Measurements from ENCODE around the gene CYP19A1. TPM values are rescaled to one million over a fixed set of nuclear protein-coding genes. Genes with fewer than 3 reads are reported as not detected.

CYP19A1 gene
- total RNA-seq, 2 experiments from 2014 or later = not detected

GRCh38 chr15:51281368-51281967 lies 56.9 kb downstream of the CYP19A1 start:
- peaks cover 5% of the 10 kb centered on the region for H3K4me1 Mint-ChIP-seq (ENCODE audit: low read depth)
- ATAC-seq = no peak
- H3K27ac Mint-ChIP-seq = no peak overlapping the region
- H3K9me3 Mint-ChIP-seq (ENCODE audit: insufficient read depth) = no peaks in the 10 kb centered on the region
- ChIA-PET CTCF (interaction anchor here (1.1 to 3.0 kb wide), 5 partner anchors 9 to 119 kb away, joined by 4 to 16 read pairs (median 5); no protein-coding TSS in a partner anchor), POLR2A (no interaction called here)
- DNase-seq = peak; percentile 39
- H3K36me3 Mint-ChIP-seq (ENCODE audit: low read depth) = no peaks in the 10 kb centered on the region
- H3K4me3 Mint-ChIP-seq = no peak overlapping the region
- peaks cover 6% of the 10 kb centered on the region for H3K27me3 Mint-ChIP-seq (ENCODE audit: low read depth)

- ChIA-PET POLR2A (no interaction called here), CTCF (interaction anchor here (0.6 to 3.0 kb wide), 3 partner anchors 18 to 118 kb away, joined by 3 to 16 read pairs (median 4); no protein-coding TSS in a partner anchor)
- H3K4me3 Mint-ChIP-seq = no peak overlapping the region
- peaks cover 11% of the 10 kb centered on the region for H3K27me3 Mint-ChIP-seq (ENCODE audit: low read depth)
- DNase-seq (no peak), ATAC-seq (no peak)
- H3K36me3 Mint-ChIP-seq (ENCODE audit: low read depth) = no peaks in the 10 kb centered on the region
- peaks cover 5% of the 10 kb centered on the region for H3K4me1 Mint-ChIP-seq (ENCODE audit: low read depth)
- H3K27ac Mint-ChIP-seq = no peak overlapping the region
- H3K9me3 Mint-ChIP-seq (ENCODE audit: insufficient read depth) = no peaks in the 10 kb centered on the region
Observed at GRCh38 chr15:51280838-51281237, 57.6 kb downstream of the CYP19A1 start.

- Mint-ChIP-seq H3K27ac (no peak overlapping the region), H3K36me3 (ENCODE audit: low read depth) (no peaks in the 10 kb centered on the region)
Observed at GRCh38 chr15:51279391-51279790, 59.0 kb downstream of the CYP19A1 start.

GRCh38 chr15:51277101-51277500 lies 61.3 kb downstream of the CYP19A1 start:
- no peak for ATAC-seq
- Mint-ChIP-seq H3K9me3 (ENCODE audit: insufficient read depth) (no peaks in the 10 kb centered on the region), H3K27ac (no peak overlapping the region), H3K4me1 (ENCODE audit: low read depth) (no peaks in the 10 kb centered on the region), H3K4me3 (no peak overlapping the region), H3K27me3 (ENCODE audit: low read depth) (peaks cover 19% of the 10 kb centered on the region), H3K36me3 (ENCODE audit: low read depth) (no peaks in the 10 kb centered on the region)
- POLR2A ChIA-PET = no interaction called here
- no peak for DNase-seq
- CTCF ChIA-PET = no interaction called here

More at GRCh38 chr15:51279391-51279790, 59.0 kb downstream of the CYP19A1 start:
- Mint-ChIP-seq H3K4me3 (no peak overlapping the region), H3K4me1 (ENCODE audit: low read depth) (peaks cover 5% of the 10 kb centered on the region), H3K9me3 (ENCODE audit: insufficient read depth) (no peaks in the 10 kb centered on the region), H3K27me3 (ENCODE audit: low read depth) (peaks cover 14% of the 10 kb centered on the region)
- ATAC-seq (no peak), DNase-seq (no peak)
- ChIA-PET CTCF (no interaction called here), POLR2A (no interaction called here)

- CTCF ChIA-PET = no interaction called here
- no peak for ATAC-seq
Observed at GRCh38 chr15:51274956-51275355, 63.4 kb downstream of the CYP19A1 start.

GRCh38 chr15:51270706-51271105 lies 67.7 kb downstream of the CYP19A1 start:
- CTCF ChIA-PET = interaction anchor here (0.8 kb wide), 1 partner anchor 108 kb away, joined by 3 read pairs; no protein-coding TSS in a partner anchor

More at GRCh38 chr15:51274956-51275355, 63.4 kb downstream of the CYP19A1 start:
- Mint-ChIP-seq H3K27ac (no peak overlapping the region), H3K4me1 (ENCODE audit: low read depth) (no peaks in the 10 kb centered on the region), H3K4me3 (no peak overlapping the region), H3K9me3 (ENCODE audit: insufficient read depth) (no peaks in the 10 kb centered on the region), H3K36me3 (ENCODE audit: low read depth) (no peaks in the 10 kb centered on the region), H3K27me3 (ENCODE audit: low read depth) (peaks cover 20% of the 10 kb centered on the region)
- no peak for DNase-seq
- POLR2A ChIA-PET = no interaction called here

GRCh38 chr15:51269496-51269895 lies 68.9 kb downstream of the CYP19A1 start:
- H3K27me3 Mint-ChIP-seq (ENCODE audit: low read depth) = peaks cover 42% of the 10 kb centered on the region
- H3K9me3 Mint-ChIP-seq (ENCODE audit: insufficient read depth) = no peaks in the 10 kb centered on the region
- CTCF ChIA-PET = no interaction called here
- no peak overlapping the region for H3K27ac Mint-ChIP-seq
- H3K4me3 Mint-ChIP-seq = no peak overlapping the region
- POLR2A ChIA-PET = no interaction called here
- no peaks in the 10 kb centered on the region for H3K36me3 Mint-ChIP-seq (ENCODE audit: low read depth)
- peaks cover 3% of the 10 kb centered on the region for H3K4me1 Mint-ChIP-seq (ENCODE audit: low read depth)
- ATAC-seq (no peak), DNase-seq (no peak)

More at GRCh38 chr15:51270706-51271105, 67.7 kb downstream of the CYP19A1 start:
- no peak overlapping the region for H3K27ac Mint-ChIP-seq
- peaks cover 3% of the 10 kb centered on the region for H3K4me1 Mint-ChIP-seq (ENCODE audit: low read depth)
- peaks cover 38% of the 10 kb centered on the region for H3K27me3 Mint-ChIP-seq (ENCODE audit: low read depth)
- POLR2A ChIA-PET = no interaction called here
- no peak for ATAC-seq
- H3K9me3 Mint-ChIP-seq (ENCODE audit: insufficient read depth) = no peaks in the 10 kb centered on the region
- no peak overlapping the region for H3K4me3 Mint-ChIP-seq
- no peak for DNase-seq
- H3K36me3 Mint-ChIP-seq (ENCODE audit: low read depth) = no peaks in the 10 kb centered on the region

DNA sequence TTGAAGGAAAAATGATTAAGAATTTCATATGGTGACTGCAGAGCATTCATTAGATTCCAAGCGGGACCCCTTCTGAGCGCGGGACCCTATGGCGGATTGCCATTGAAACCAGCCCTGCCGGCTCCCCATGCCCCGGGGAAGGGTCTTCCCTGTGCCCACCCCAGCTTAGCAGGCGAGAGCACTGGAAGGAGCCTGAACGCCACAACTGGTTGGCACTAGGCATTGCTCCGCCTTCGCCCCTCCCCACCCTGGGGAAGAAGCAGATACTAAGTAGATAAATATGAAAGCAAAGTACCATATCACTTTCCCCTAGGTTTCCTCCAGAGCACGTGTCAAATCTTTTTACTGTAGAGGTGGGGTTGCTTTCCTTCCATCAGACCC lies 70.7 kb downstream of the CYP19A1 start:
- ATAC-seq (no peak), DNase-seq (no peak)
- peaks cover 38% of the 10 kb centered on the region for H3K27me3 Mint-ChIP-seq (ENCODE audit: low read depth)
- ChIA-PET CTCF (interaction anchor here (1.4 kb wide), 1 partner anchor 104 kb away, joined by 4 read pairs; no protein-coding TSS in a partner anchor), POLR2A (no interaction called here)
- peaks cover 3% of the 10 kb centered on the region for H3K4me1 Mint-ChIP-seq (ENCODE audit: low read depth)
- no peaks in the 10 kb centered on the region for H3K36me3 Mint-ChIP-seq (ENCODE audit: low read depth)
- no peaks in the 10 kb centered on the region for H3K9me3 Mint-ChIP-seq (ENCODE audit: insufficient read depth)
- no peak overlapping the region for H3K27ac Mint-ChIP-seq
- H3K4me3 Mint-ChIP-seq = no peak overlapping the region

- ChIA-PET POLR2A (no interaction called here), CTCF (interaction anchor here (1.4 to 1.8 kb wide), 2 partner anchors 20 to 104 kb away, joined by 4 read pairs; no protein-coding TSS in a partner anchor)
- ATAC-seq (no peak), DNase-seq (no peak)
- Mint-ChIP-seq H3K4me3 (no peak overlapping the region), H3K4me1 (ENCODE audit: low read depth) (peaks cover 3% of the 10 kb centered on the region), H3K9me3 (ENCODE audit: insufficient read depth) (no peaks in the 10 kb centered on the region), H3K36me3 (ENCODE audit: low read depth) (no peaks in the 10 kb centered on the region), H3K27me3 (ENCODE audit: low read depth) (peaks cover 37% of the 10 kb centered on the region), H3K27ac (no peak overlapping the region)
Observed at GRCh38 chr15:51267051-51267702, 71.2 kb downstream of the CYP19A1 start.

GRCh38 chr15:51266656-51267050 lies 71.7 kb downstream of the CYP19A1 start:
- Mint-ChIP-seq H3K36me3 (ENCODE audit: low read depth) (no peaks in the 10 kb centered on the region), H3K9me3 (ENCODE audit: insufficient read depth) (no peaks in the 10 kb centered on the region), H3K27me3 (ENCODE audit: low read depth) (peaks cover 37% of the 10 kb centered on the region), H3K4me1 (ENCODE audit: low read depth) (peaks cover 3% of the 10 kb centered on the region), H3K27ac (no peak overlapping the region), H3K4me3 (no peak overlapping the region)
- DNase-seq (no peak), ATAC-seq (no peak)
- ChIA-PET POLR2A (no interaction called here), CTCF (interaction anchor here (1.4 to 1.8 kb wide), 2 partner anchors 19 to 103 kb away, joined by 4 read pairs; no protein-coding TSS in a partner anchor)

DNA sequence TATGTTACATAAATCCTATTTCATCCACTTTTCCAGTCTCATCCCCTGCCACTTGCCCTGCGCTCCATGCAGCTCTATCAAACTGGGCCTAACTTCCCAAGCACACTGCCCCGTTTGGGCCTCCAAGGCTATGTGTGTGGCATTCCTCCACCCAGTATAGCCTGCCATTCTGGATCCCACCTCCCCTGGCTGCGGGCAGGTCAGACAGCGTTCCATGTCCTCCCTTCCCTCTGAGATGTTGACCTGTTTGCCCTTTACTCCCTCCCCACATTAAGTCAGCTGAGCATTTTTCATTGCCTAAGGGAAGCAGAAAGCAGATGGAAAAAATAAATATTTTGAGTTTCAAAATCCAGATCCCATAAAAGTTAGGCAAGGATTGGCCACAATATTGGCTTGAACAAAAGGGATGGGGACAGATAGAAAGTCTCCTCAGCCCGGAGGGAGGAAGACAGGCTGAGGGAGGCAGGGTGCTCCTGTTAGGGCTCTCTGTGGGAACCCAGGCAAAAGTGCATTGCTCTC lies 73.3 kb downstream of the CYP19A1 start:
- Mint-ChIP-seq H3K9me3 (ENCODE audit: insufficient read depth) (no peaks in the 10 kb centered on the region), H3K4me1 (ENCODE audit: low read depth) (peaks cover 3% of the 10 kb centered on the region), H3K4me3 (no peak overlapping the region), H3K27ac (no peak overlapping the region), H3K36me3 (ENCODE audit: low read depth) (no peaks in the 10 kb centered on the region), H3K27me3 (ENCODE audit: low read depth) (peaks cover 36% of the 10 kb centered on the region)
- no peak for DNase-seq
- ATAC-seq = no peak
- CTCF ChIA-PET = interaction anchor here (0.7 to 1.8 kb wide), 3 partner anchors 11 to 103 kb away, joined by 3 to 4 read pairs (median 3); no protein-coding TSS in a partner anchor
- POLR2A ChIA-PET = no interaction called here

GRCh38 chr15:51263726-51264125 lies 74.7 kb downstream of the CYP19A1 start:
- no peak for DNase-seq
- H3K4me1 Mint-ChIP-seq (ENCODE audit: low read depth) = peaks cover 3% of the 10 kb centered on the region
- H3K27ac Mint-ChIP-seq = no peak overlapping the region
- ChIA-PET CTCF (no interaction called here), POLR2A (no interaction called here)
- H3K4me3 Mint-ChIP-seq = no peak overlapping the region
- peaks cover 28% of the 10 kb centered on the region for H3K27me3 Mint-ChIP-seq (ENCODE audit: low read depth)
- ATAC-seq = no peak
- H3K9me3 Mint-ChIP-seq (ENCODE audit: insufficient read depth) = no peaks in the 10 kb centered on the region
- no peaks in the 10 kb centered on the region for H3K36me3 Mint-ChIP-seq (ENCODE audit: low read depth)
